NCI-H146 (cell line): ENCODE measurements around the gene SLC29A4.
"Not testable (repeated sequence)": the region's sequence is repeated elsewhere in the genome, so short reads cannot be mapped to it uniquely, and the experiment has no call there.

Source experiments
- DNase-seq: peaks from one replicate; lab custom pipeline; 2025; lab: John Stamatoyannopoulos, UW

SLC29A4 gene

DNA sequence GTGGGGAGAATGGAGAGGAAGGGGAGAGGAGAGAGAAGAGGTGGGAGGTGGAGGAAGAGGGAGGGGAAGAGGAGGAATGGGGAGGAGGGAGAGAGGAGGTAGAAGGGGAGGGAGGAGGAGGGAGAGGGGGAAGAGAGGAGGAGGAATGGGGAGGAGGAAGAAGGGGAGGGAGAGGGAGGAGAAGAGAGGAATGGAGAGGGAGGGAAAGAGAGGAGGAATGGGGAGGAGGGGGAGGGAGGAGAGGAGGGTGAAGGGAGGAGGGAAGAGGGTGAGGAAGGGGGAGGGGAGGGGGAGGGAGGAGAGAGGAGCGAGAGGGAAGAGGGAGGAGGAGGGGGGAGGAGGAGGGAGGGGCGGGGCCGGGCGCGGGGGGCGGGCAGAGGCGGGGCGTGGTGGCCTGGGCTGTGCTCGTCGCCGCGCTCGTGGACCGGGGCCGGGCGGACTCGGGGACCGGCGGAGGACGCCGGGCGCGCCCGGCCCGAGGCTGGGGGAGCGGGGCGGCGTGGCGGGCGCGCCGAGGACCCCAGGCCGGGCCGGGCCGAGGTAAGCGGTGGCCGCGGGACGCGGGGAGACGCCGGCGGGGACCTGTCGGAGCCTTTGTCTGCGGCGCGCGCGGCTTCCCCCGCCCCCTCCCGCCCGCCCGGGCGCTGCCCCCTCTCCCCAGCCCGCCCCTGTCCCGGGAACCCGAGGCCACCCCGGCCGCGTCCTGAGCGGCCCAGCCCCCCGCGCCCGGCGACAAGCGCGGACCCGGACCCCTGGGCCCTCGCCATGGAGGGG is at the start of gene SLC29A4:
Gene SLC29A4, plus strand, starts transcription at position 401 of the 774 bp plus-strand sequence. CDS start 4,874 bp downstream, outside the sequence.
- DNase-seq: peak; percentile 31

DNA sequence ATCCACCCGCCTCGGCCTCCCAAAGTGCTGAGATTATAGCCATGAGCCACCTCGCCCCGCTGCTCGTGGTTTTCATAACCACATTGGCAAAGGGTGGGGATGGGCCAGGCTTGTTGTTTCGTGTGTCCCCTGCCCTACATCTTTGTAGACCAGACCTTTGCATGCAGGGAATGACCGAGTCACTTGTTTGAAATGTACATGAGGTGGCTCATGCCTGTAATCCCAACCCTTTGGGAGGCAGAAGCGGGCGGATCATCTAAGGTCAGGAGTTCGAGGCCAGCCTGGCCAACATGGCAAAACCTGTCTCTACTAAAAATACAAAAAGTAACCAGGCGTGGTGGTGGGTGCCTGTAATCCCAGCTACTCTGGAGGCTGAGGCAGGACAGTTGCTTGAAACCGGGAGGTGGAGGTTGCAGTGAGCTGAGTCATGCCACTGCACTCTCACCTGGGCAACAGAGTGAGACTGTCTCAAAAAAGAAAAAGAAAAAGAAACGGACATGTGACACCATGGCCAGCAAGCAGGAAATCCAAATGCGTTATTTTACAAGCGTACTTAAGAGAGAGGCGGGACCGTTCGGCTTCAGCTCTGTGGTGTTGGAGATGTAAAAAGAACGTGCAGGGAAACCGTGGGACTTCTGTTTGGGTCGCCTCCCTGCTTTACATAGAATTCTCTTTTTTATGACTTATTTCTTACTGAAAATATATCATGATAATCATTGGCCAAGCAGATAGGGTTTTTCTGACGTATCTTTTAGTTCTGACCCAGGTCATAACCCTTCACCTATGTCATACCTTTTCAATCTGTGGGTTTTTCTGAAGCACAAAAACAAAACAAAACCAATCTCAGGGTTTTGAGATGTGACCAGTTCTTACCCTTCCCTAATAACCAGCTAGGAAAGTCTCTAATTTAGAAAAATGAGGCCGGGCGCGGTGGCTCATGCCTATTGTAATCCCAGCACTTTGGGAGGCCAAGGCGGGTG is 47.6 kb upstream of the SLC29A4 start:
- DNase-seq: no peak

- DNase-seq: no peak
Observed at GRCh38 chr7:5237286-5237685, 45.5 kb upstream of the SLC29A4 start.

GRCh38 chr7:5238500-5238899 is 44.2 kb upstream of the SLC29A4 start:
- DNase-seq: no peak

DNA sequence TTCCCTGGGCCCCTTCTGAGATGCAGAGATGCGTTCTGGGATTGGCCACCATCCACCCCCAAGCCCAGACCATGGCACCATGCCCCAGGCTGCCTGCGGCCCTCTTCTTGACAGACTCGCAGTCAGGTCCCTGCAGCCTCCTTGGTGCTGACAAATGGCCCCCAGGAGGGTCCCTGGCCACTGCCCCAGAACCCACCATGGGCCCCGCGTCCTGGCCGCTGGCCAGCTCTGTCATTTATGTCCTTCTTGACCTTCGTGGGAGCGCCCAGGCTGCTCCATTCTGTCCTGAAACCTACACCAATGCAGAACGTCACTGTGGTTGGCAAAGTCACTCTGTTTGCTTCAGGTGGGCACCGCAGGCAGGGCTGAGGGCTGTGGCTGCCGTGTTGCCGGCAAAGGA is 39.5 kb upstream of the SLC29A4 start:
- no peak for DNase-seq

DNA sequence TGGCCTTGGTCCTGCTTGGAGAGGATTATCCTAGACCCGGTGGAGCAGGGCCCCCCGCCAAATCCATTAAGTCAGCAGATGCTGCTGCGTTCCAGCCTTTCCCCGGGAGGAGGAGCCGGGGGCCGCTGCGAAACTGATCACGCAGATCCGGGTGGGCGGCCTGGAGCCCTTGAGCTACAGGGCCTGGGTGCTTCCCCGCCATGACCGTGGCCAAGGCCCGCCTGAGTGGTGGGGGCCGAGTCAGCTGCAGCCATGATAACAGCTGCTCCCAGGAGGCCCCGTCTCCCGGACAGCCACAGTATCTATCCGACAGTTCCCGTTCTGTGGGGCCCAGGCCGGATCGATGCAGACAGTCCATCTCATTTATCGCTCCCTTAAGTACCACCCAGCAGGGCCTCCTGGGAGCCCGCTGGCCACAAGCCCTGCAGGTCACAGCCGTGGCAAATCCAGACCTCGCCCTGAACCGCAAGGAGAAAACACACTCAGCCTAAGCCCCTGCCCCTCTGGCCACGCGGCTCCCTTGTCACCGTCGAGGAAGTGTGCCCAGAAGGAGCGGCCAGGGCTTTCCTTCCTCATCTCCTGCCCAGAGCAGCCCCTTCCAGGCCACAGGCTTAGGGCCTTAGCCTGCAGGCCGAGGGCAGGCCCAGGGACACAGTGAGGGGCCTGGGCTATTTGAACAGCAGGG is 34.4 kb upstream of the SLC29A4 start:
- peak; percentile 14 for DNase-seq

- not testable (repeated sequence) for DNase-seq
Observed at GRCh38 chr7:5250787-5251186, 32.0 kb upstream of the SLC29A4 start.

GRCh38 chr7:5253529-5253928 is 29.2 kb upstream of the SLC29A4 start:
- DNase-seq: not testable (repeated sequence)

GRCh38 chr7:5254371-5254770 is 28.4 kb upstream of the SLC29A4 start:
- DNase-seq: not testable (repeated sequence)

DNA sequence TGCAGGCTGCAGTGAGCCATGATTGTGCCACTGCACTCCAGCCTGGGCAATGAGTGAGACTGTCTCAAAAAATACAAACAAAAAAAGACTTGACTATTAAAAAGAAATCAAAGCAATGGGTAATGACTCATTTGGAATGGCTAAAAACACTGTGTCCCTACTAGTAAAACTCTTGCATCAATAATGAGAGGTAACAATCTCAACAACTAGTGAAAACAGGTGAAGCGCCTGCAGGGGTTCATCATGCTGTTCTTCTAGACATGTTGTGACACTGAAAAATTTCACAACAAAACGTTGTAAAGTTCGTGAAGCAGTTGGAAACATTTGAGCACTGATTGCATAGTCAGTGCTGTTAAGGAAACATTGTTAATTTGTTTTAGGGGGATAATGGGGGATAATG is 26.9 kb upstream of the SLC29A4 start:
- no peak for DNase-seq

GRCh38 chr7:5260530-5261068 is 22.1 kb upstream of the SLC29A4 start:
- not testable (repeated sequence) for DNase-seq

GRCh38 chr7:5263066-5263465 is 19.7 kb upstream of the SLC29A4 start:
- not testable (repeated sequence) for DNase-seq

- DNase-seq: no peak
Observed at GRCh38 chr7:5265320-5266190, 17.2 kb upstream of the SLC29A4 start.

- no peak for DNase-seq
Observed at GRCh38 chr7:5266191-5267028, 16.3 kb upstream of the SLC29A4 start.

DNA sequence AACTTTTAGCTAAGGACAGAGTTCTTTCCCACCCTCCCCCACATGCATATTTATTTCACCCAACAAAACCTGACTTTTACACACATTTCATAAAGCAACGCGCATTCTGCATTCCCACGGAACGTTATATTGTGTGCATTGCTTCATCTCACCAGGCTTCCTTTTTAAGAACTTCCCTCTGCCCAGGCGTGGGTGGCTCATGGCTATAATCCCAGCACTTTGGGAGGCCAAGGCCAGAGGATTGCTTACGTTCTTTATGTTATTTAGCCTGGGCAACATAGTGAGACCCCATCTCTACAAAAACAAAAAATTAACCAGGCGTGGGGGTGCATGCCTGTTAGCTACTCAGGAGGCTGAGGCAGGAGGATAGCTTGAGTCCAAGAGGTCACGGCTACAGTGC is 14.9 kb upstream of the SLC29A4 start:
- DNase-seq: not testable (repeated sequence)

DNA sequence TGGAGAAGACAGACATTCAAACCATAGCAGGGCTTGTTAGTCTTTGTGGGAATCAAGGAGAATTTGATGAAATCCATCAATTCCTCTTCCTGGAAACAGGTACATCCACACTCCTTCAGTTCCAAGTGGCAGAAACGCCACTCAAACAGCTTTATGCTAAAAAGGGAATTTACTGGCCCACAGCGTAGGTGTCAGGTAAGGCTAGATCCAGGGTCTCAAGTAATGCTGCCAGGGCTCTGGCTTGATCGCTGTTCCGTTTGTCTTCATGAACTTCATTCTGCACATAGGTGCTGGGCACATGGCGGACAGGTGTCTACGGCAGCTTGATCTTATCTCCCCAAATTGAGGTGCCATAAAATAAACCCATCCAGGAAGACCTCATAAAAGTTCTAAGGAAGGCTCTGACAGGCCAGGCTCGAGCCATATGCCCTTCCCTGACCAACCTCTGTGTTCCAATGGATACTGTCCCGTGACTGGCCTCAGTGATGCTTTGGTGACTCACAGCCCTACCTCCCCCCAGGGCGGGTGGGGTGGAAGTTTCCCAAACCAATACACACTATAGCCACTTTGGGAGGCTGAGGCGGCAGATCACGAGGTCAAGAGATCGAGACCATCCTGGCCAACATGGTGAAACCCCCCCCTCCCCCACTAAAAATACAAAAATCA is 12.6 kb upstream of the SLC29A4 start:
- DNase-seq: not testable (repeated sequence)

DNA sequence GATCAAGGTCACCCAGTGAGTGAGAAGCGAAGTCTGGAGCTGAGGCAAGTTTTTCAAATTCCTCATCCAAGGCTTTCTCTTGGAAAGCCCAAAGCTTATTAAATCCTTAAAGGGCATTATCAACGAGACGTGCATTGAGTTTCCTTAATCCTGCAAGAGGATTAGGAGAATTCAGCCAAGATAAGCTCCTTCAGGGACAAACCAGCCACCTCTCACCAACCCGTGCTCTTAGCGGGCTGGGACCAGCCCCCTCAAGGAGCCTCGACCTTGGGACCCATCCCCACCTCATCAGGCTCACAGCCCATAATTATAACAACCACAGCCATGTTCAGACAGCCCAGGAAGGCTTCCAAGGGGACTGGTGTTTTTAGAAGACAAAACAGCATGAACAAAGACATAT is 12.0 kb upstream of the SLC29A4 start:
- DNase-seq: no peak

DNA sequence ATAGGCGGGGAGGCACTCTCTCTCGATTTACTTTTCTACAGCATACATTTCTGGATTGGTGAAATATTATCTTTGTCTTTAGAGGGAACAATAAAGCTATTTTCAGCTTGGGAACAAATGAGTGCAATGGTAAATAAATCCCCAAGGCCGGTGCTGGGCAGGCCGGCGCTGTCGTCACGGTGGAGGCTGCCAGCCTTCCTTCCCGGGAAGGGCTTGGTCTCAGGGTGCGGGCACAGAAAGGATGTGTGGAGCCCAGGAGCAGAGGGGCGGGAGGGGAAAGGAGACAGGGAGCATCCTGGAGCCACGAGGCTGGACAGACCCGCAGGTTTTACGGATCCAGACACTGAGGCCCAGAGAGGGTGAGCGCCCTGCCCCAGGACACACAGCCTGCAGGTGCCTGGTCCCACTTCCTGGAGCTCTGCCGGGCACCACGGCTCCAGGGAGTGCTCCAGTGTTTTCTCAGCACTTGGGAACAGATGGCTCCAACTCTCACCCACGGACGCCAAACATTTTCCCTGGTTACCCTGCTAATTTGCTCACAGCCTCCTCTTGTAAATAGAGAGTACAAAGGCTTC is 8.8 kb upstream of the SLC29A4 start:
- DNase-seq: peak; percentile 20

DNA sequence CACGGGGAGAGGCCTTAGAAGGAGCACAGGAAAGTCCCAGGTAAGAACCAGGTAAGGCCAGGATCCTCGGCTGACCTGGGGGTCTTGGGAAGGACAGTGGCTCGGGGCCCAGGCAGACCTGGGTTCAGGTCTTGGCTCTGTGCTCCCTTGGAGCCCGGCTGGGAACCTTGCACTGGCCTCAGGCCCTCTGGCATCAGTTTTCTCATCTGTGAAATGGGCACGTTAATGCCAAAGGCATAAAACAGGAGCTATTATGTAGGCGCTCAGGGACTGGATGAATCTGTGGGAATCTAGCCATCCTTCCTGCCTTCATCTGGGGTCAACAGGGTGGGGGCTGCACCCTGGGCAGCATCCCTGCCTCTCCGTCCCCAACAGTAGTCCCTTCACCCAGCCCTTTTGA is 8.3 kb upstream of the SLC29A4 start:
- DNase-seq: no peak
